Measurements from ENCODE around the gene TMC8.
"Not testable (repeated sequence)": the region's sequence is repeated elsewhere in the genome, so short reads cannot be mapped to it uniquely, and the experiment has no call there.

Gene TMC8, protein sequence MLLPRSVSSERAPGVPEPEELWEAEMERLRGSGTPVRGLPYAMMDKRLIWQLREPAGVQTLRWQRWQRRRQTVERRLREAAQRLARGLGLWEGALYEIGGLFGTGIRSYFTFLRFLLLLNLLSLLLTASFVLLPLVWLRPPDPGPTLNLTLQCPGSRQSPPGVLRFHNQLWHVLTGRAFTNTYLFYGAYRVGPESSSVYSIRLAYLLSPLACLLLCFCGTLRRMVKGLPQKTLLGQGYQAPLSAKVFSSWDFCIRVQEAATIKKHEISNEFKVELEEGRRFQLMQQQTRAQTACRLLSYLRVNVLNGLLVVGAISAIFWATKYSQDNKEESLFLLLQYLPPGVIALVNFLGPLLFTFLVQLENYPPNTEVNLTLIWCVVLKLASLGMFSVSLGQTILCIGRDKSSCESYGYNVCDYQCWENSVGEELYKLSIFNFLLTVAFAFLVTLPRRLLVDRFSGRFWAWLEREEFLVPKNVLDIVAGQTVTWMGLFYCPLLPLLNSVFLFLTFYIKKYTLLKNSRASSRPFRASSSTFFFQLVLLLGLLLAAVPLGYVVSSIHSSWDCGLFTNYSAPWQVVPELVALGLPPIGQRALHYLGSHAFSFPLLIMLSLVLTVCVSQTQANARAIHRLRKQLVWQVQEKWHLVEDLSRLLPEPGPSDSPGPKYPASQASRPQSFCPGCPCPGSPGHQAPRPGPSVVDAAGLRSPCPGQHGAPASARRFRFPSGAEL

DNA sequence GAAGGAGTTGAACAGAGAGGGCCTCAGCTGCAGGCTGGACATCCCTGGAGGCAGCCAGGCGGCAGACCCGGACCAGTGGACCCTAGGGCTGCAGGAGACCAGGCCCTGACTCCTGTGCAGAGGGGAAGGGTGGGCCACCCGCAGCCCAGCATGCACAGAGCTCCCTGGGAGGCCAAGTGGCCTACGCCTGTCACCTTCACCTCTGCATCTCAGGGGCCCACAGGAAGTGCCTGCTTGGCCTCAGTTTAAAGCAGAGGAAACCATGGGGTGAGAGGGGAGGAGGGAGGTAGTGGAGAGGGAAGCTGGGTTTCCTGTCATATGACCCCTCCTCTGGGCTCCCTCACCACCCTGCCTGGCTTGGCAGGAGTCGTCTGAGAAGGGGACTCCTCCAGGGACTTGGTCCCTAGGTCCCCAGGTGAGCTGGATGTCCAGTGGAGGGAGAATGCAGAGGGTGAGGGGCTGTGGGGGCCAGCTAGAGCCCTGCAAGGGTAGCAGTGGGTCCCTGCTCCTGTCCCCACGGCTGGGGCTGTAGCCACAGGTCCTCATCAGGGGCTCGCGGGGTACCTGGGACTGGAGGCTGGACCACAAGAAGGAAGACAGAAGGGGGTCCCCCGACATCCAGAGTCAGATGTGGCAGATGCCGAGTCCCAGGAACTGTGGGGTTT, at the start of gene TMC8:
TSS of gene TMC8 (plus strand) at position 335 of the 665 bp plus-strand sequence. CDS start 818 bp downstream, outside the sequence.
- H3K4me2 ChIP-seq (ENCODE audit: low read depth, low read length, poor library complexity, severe bottlenecking): peak within 1 kb of the TSS; percentile 85
- H3K9ac ChIP-seq (ENCODE audit: low read length): peak within 1 kb of the TSS; percentile 87

DNA sequence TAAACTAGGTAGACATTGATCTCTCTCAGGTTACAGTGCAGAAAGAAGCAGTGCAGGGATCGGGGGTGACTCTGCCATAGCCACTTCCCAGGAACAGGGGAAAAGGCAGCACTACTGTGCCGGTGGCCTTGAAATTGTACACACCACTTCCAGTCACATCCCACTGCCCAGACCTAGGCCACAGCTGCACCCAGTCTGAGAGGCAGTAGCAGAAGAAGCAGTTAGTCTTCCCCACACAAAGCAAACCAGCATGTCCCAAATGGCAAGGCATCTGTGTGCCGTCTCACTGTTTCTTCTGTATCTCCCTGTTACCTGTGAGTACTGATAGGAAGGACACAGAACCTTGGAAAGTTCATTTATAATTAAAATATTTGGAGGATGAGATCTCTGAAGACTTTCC, 49.0 kb upstream of the TMC8 start:
- H3K9ac ChIP-seq (ENCODE audit: low read length): no peak overlapping the region
- no peaks in the 10 kb centered on the region for H3K79me2 ChIP-seq (ENCODE audit: insufficient read depth, low read length)
- H2AFZ ChIP-seq (ENCODE audit: low read depth, low read length, severe bottlenecking): no peak overlapping the region
- no peak overlapping the region for H3K27ac ChIP-seq (ENCODE audit: low read depth, low read length)
- H4K20me1 ChIP-seq (ENCODE audit: low read depth, low read length): no peaks in the 10 kb centered on the region
- no peaks in the 10 kb centered on the region for H3F3A ChIP-seq (ENCODE audit: insufficient read depth)
- no peaks in the 10 kb centered on the region for H3K9me3 ChIP-seq (ENCODE audit: insufficient read depth, low read length)
- H3K4me2 ChIP-seq (ENCODE audit: low read depth, low read length, poor library complexity, severe bottlenecking): no peak overlapping the region
- no peaks in the 10 kb centered on the region for H3K9me2 ChIP-seq (replicated peaks; ENCODE audit: insufficient read depth, low read length)
- 0 out of 2 replicates have a peak, but pooled peaks cover 4% of the 10 kb centered on the region for H3K27me3 ChIP-seq (ENCODE audit: low read length)
- TF ChIP-seq EZH2phosphoT487 (conservative IDR thresholded peaks at IDR 0.05; ENCODE audit: low read length): no peak
- TF ChIP-seq, protein P1, sequence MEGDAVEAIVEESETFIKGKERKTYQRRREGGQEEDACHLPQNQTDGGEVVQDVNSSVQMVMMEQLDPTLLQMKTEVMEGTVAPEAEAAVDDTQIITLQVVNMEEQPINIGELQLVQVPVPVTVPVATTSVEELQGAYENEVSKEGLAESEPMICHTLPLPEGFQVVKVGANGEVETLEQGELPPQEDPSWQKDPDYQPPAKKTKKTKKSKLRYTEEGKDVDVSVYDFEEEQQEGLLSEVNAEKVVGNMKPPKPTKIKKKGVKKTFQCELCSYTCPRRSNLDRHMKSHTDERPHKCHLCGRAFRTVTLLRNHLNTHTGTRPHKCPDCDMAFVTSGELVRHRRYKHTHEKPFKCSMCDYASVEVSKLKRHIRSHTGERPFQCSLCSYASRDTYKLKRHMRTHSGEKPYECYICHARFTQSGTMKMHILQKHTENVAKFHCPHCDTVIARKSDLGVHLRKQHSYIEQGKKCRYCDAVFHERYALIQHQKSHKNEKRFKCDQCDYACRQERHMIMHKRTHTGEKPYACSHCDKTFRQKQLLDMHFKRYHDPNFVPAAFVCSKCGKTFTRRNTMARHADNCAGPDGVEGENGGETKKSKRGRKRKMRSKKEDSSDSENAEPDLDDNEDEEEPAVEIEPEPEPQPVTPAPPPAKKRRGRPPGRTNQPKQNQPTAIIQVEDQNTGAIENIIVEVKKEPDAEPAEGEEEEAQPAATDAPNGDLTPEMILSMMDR (IDR thresholded peaks at IDR 0.05; ENCODE audit: insufficient read depth, low read length, poor library complexity, severe bottlenecking): no peak
- H3K4me3 ChIP-seq (ENCODE audit: insufficient read depth, low read length, poor library complexity, severe bottlenecking): no peak overlapping the region
- H3K36me3 ChIP-seq (ENCODE audit: low read length): no peaks in the 10 kb centered on the region

More for the DNA sequence above, at the start of gene TMC8:
- Histone ChIP-seq H2AFZ (ENCODE audit: low read depth, low read length, severe bottlenecking) (no peak within 1 kb of the TSS), H3K36me3 (ENCODE audit: low read length) (no peaks in the 10 kb centered on the region; the same call in 1 of the 2 replicates), H4K20me1 (ENCODE audit: low read depth, low read length) (no peaks in the 10 kb centered on the region), H3K4me3 (ENCODE audit: insufficient read depth, low read length, poor library complexity, severe bottlenecking) (peak within 1 kb of the TSS; percentile 78), H3K27me3 (ENCODE audit: low read length) (no peaks in the 10 kb centered on the region), H3F3A (ENCODE audit: insufficient read depth) (peaks cover 47% of the 10 kb centered on the region), H3K79me2 (ENCODE audit: insufficient read depth, low read length) (peaks cover 42% of the 10 kb centered on the region), H3K9me2 (replicated peaks; ENCODE audit: insufficient read depth, low read length) (no peaks in the 10 kb centered on the region), H3K27ac (ENCODE audit: low read depth, low read length) (peak within 1 kb of the TSS; percentile 95), H3K9me3 (ENCODE audit: insufficient read depth, low read length) (no peaks in the 10 kb centered on the region)
- TF ChIP-seq EZH2phosphoT487 (conservative IDR thresholded peaks at IDR 0.05; ENCODE audit: low read length): no peak
- TF ChIP-seq, protein P1 (IDR thresholded peaks at IDR 0.05; ENCODE audit: insufficient read depth, low read length, poor library complexity, severe bottlenecking): no peak

DNA sequence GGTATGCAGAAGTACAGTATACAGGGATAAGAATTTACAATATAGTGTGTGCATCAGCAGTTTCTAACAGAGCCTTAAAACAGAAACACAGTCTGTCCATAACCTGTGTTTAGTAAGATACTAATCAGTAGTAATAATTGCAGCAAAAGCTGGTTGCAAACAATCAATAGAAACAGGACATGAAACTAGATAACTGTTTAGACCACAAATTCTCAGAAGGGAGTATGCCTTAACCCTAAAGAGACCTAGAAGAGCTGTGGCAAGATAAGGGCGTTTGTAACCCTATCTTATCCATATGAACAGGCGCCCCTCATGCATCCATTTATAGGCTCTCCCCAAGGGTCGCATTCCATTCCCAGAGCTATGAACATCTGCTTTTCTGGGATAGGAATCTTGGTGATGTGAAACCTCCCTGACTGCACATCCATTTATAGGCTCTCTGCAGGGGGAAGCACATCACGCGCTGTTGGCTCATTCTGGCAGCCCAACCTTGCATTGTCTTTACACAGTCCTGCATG, 48.2 kb upstream of the TMC8 start:
- H3K9ac ChIP-seq (ENCODE audit: low read length); H3K9me2 ChIP-seq (replicated peaks; ENCODE audit: insufficient read depth, low read length); H3K27me3 ChIP-seq (ENCODE audit: low read length); H3K4me3 ChIP-seq (ENCODE audit: insufficient read depth, low read length, poor library complexity, severe bottlenecking); H3K27ac ChIP-seq (ENCODE audit: low read depth, low read length); H3K36me3 ChIP-seq (ENCODE audit: low read length); H3F3A ChIP-seq (ENCODE audit: insufficient read depth); H2AFZ ChIP-seq (ENCODE audit: low read depth, low read length, severe bottlenecking); H4K20me1 ChIP-seq (ENCODE audit: low read depth, low read length); H3K79me2 ChIP-seq (ENCODE audit: insufficient read depth, low read length); H3K4me2 ChIP-seq (ENCODE audit: low read depth, low read length, poor library complexity, severe bottlenecking); H3K9me3 ChIP-seq (ENCODE audit: insufficient read depth, low read length): not testable (repeated sequence)
